ENCODE measurements around the gene LHFPL6.

Gene LHFPL6

GRCh38 chr13:39590466-39591036, 12.4 kb downstream of the LHFPL6 start:
- DNase-seq (ENCODE audit: low read depth): peak; percentile 68

GRCh38 chr13:39588384-39588783, 14.6 kb downstream of the LHFPL6 start:
- DNase-seq (ENCODE audit: low read depth): no peak

GRCh38 chr13:39587939-39588338, 15.1 kb downstream of the LHFPL6 start:
- DNase-seq (ENCODE audit: low read depth): no peak

- DNase-seq (ENCODE audit: low read depth): no peak
Measured at GRCh38 chr13:39586958-39587605, 15.9 kb downstream of the LHFPL6 start.

GRCh38 chr13:39586151-39586550, 16.8 kb downstream of the LHFPL6 start:
- no peak for DNase-seq (ENCODE audit: low read depth)

GRCh38 chr13:39585219-39585618, 17.8 kb downstream of the LHFPL6 start:
- DNase-seq (ENCODE audit: low read depth): no peak

GRCh38 chr13:39580881-39581575, 22.0 kb downstream of the LHFPL6 start:
- DNase-seq (ENCODE audit: low read depth): no peak

- no peak for DNase-seq (ENCODE audit: low read depth)
Measured at GRCh38 chr13:39578821-39579291, 24.1 kb downstream of the LHFPL6 start.

GRCh38 chr13:39577838-39578491, 25.0 kb downstream of the LHFPL6 start:
- DNase-seq (ENCODE audit: low read depth): no peak

GRCh38 chr13:39577203-39577602, 25.8 kb downstream of the LHFPL6 start:
- no peak for DNase-seq (ENCODE audit: low read depth)

- DNase-seq (ENCODE audit: low read depth): no peak
Measured at GRCh38 chr13:39575641-39576238, 27.3 kb downstream of the LHFPL6 start.

- DNase-seq (ENCODE audit: low read depth): no peak
Measured at GRCh38 chr13:39571502-39572092, 31.4 kb downstream of the LHFPL6 start.

GRCh38 chr13:39567569-39567968, 35.4 kb downstream of the LHFPL6 start:
- peak; percentile 8 for DNase-seq (ENCODE audit: low read depth)

GRCh38 chr13:39566216-39566869, 36.6 kb downstream of the LHFPL6 start:
- peak; percentile 36 for DNase-seq (ENCODE audit: low read depth)

GRCh38 chr13:39565036-39565949, 37.7 kb downstream of the LHFPL6 start:
- DNase-seq (ENCODE audit: low read depth): peak; percentile 95

- no peak for DNase-seq (ENCODE audit: low read depth)
Measured at GRCh38 chr13:39563470-39563735, 39.6 kb downstream of the LHFPL6 start.

GRCh38 chr13:39561971-39562370, 41.0 kb downstream of the LHFPL6 start:
- peak; percentile 69 for DNase-seq (ENCODE audit: low read depth)

- DNase-seq (ENCODE audit: low read depth): no peak
Measured at GRCh38 chr13:39559847-39560246, 43.1 kb downstream of the LHFPL6 start.

GRCh38 chr13:39557285-39557955, 45.6 kb downstream of the LHFPL6 start:
- no peak for DNase-seq (ENCODE audit: low read depth)

GRCh38 chr13:39556866-39557265, 46.1 kb downstream of the LHFPL6 start:
- no peak for DNase-seq (ENCODE audit: low read depth)
